K562 (cell line): ENCODE data around the gene ARHGAP18. TPM values are rescaled to one million over a fixed set of nuclear protein-coding genes. Genes with fewer than 3 reads are reported as not detected.

Experiments used
- ATAC-seq: fragments of 200-7000 bp; cut with Tn5 transposase; 3 replicates; pipeline ENCODE4 v1.9.1; 2020; ENCODE audit warnings: moderate library complexity
- BruUV-seq: library from RNA; stranded (reverse); fragments of 400-500 nt; replicated peaks from 2 replicates; lab custom pipeline; 2021; lab: Mats Ljungman, UMichigan
- CTCF ChIA-PET: fragments of 300-600 bp; formaldehyde crosslinking; extraction: SDS; loops from one replicate; lab custom pipeline; 2021; ENCODE audit warnings: low intra/inter-chr PET ratio; lab: Yijun Ruan, JAX
- POLR2A ChIA-PET: fragments of 300-600, 350-650 bp; sonication (Branson Sonifier 250); formaldehyde crosslinking; extraction: SDS; loops from one replicate; lab custom pipeline; 2021; ENCODE audit warnings: antibody characterized with exemption, inconsistent platforms; lab: Yijun Ruan, JAX
- DNase-seq, 4 experiments: peaks; one replicate each; pipeline versions ENCODE4 v3.0.0 to v3.0.0-alpha.2; 2011 to 2018; ENCODE audit warnings: low spot score in 3 of 4, mixed read lengths in 3 of 4; ENCODE audit errors: extremely low read depth in 1 of 4
- FAIRE-seq: peaks from 2 replicates; lab custom pipeline; 2011; peaks lifted over from hg19 to GRCh38; lab: Jason Lieb, UNC
- H2AFZ ChIP-seq: 2 replicates; pipeline ENCODE4 v1.6.0; 2011; ENCODE audit warnings: low read depth, low read length, control low read depth, inconsistent platforms
- H3K27ac ChIP-seq: fragments of 200-600 bp; 3 replicates; pipeline ENCODE4 v1.8.0; 2011; ENCODE audit warnings: low read depth, mild to moderate bottlenecking, control low read depth, inconsistent platforms, low read length, moderate library complexity, mixed read lengths; ENCODE audit errors: extremely low read depth
- H3K27me3 ChIP-seq, 2 experiments: fragments of 300-600 bp in 1 of 2; 2 replicates in 1 of 2; 3 replicates in 1 of 2; pipeline versions ENCODE4 v1.6.0 to v1.8.0; 2011; ENCODE audit warnings: inconsistent platforms in 2 of 2, low read length in 2 of 2, mild to moderate bottlenecking in 1 of 2, mixed read lengths in 1 of 2, moderate library complexity in 1 of 2; ENCODE audit not compliant: control insufficient read depth in 2 of 2, insufficient read depth in 2 of 2
- H3K36me3 ChIP-seq: fragments of 300-600 bp; 3 replicates; pipeline ENCODE4 v1.8.0; 2011; ENCODE audit warnings: mild to moderate bottlenecking, low read length, inconsistent platforms; ENCODE audit not compliant: control insufficient read depth, insufficient read depth
- H3K4me1 ChIP-seq, 2 experiments: fragments of 200-600 bp in 1 of 2; replicated peaks in 1 of 2; 2 replicates in 1 of 2; 3 replicates in 1 of 2; pipeline versions ENCODE4 v1.5.1 to v1.8.0; 2011; ENCODE audit warnings: inconsistent platforms in 2 of 2, low read length in 2 of 2, mild to moderate bottlenecking in 1 of 2, mixed read lengths in 1 of 2, moderate library complexity in 1 of 2; ENCODE audit not compliant: control insufficient read depth in 2 of 2, insufficient read depth in 2 of 2
- H3K4me2 ChIP-seq: 2 replicates; pipeline ENCODE4 v1.6.1; 2011; ENCODE audit warnings: low read length, control low read depth, inconsistent platforms, mixed read lengths; ENCODE audit not compliant: insufficient read depth
- H3K4me3 ChIP-seq: fragments of 200-600 bp; sonication (generic), shearing (Covaris generic); 2 replicates; pipeline ENCODE4 v1.5.1; 2016; ENCODE audit warnings: control low read depth, inconsistent platforms
- H3K79me2 ChIP-seq: fragments of 200-600 bp; 3 replicates; pipeline ENCODE4 v1.8.0; 2011; ENCODE audit warnings: low read length, inconsistent platforms; ENCODE audit not compliant: control insufficient read depth, insufficient read depth
- H3K9ac ChIP-seq, 2 experiments: 2 replicates each; pipeline versions ENCODE4 v1.6.0 to v1.6.1; 2011; ENCODE audit warnings: low read depth in 2 of 2, low read length in 2 of 2, control low read depth in 1 of 2, inconsistent platforms in 1 of 2, mild to moderate bottlenecking in 1 of 2, mixed read lengths in 1 of 2; ENCODE audit not compliant: insufficient read depth in 1 of 2
- H3K9me1 ChIP-seq: one replicate; pipeline ENCODE4 v1.6.0; 2011; ENCODE audit warnings: inconsistent platforms, mild to moderate bottlenecking, low read length, moderate library complexity; ENCODE audit not compliant: control insufficient read depth, insufficient read depth
- H3K9me3 ChIP-seq: replicated peaks from 2 replicates; pipeline ENCODE4 v1.5.1; 2011; ENCODE audit warnings: low read depth, low read length, inconsistent platforms; ENCODE audit not compliant: control insufficient read depth, insufficient read depth
- H4K20me1 ChIP-seq: replicated peaks from 2 replicates; pipeline ENCODE4 v1.6.1; 2011; ENCODE audit warnings: low read length, inconsistent platforms, mixed read lengths; ENCODE audit not compliant: control insufficient read depth, insufficient read depth
- DNMT1 ChIP-seq: fragments of 450-650 bp; IDR thresholded peaks from 2 replicates; pipeline ENCODE4 v1.6.1; 2016; ENCODE audit warnings: antibody characterized with exemption, mild to moderate bottlenecking
- E2F3 ChIP-seq: fragments of 250-450 bp; sonication (Bioruptor Pico); IDR thresholded peaks from 2 replicates; pipeline ENCODE4 v1.4.0; 2020; ENCODE audit warnings: mild to moderate bottlenecking
- JUND ChIP-seq, 2 experiments: IDR thresholded peaks; 2 replicates in 1 of 2; 3 replicates in 1 of 2; pipeline ENCODE4 v1.6.1; 2011; ENCODE audit warnings: borderline replicate concordance in 2 of 2, low read depth in 2 of 2, low read length in 2 of 2, improper control_type of control experiment in 1 of 2, missing biosample characterization in 1 of 2, missing genetic modification characterization in 1 of 2, missing genetic modification reagents in 1 of 2
- SREBF2 ChIP-seq: sonication (generic); formaldehyde crosslinking; IDR thresholded peaks from 2 replicates; pipeline ENCODE4 v1.4.0; 2020; ENCODE audit warnings: mild to moderate bottlenecking, missing genetic modification reagents
- ZFPM2 ChIP-seq: fragments of 250-450 bp; sonication (Bioruptor Pico); IDR thresholded peaks from 2 replicates; pipeline ENCODE4 v1.5.1; 2022; ENCODE audit warnings: mild to moderate bottlenecking
- ZNF124 ChIP-seq: sonication (generic); formaldehyde crosslinking; IDR thresholded peaks from 2 replicates; pipeline ENCODE4 v1.8.1; 2022; ENCODE audit warnings: missing genetic modification reagents
- WGBS: fragments of 100-300 bp; shearing (Covaris generic); methylation state at CpG from one replicate; pipeline ENCODE4 v1.1.6; 2016; ENCODE audit warnings: low coverage, mixed read lengths; ENCODE audit not compliant: insufficient coverage; ENCODE audit errors: missing lambda C conversion rate; 5-methylcytosine and 5-hydroxymethylcytosine counted together
- in situ Hi-C: fragments of 300-500 bp; cut with MboI; formaldehyde crosslinking; loops from 4 replicates; pipeline ENCODE4 v1.15.0; 2018; ENCODE audit warnings: inconsistent platforms, mixed read lengths
- intact Hi-C: fragments of 100-400 bp; cut with micrococcal nuclease; formaldehyde crosslinking; loops from 2 replicates; pipeline ENCODE4 v1.14.2; 2022
- polyA plus RNA-seq, 8 experiments: library from polyadenylated mRNA; depleted of rRNA in 4 of 8; stranded (reverse) in 5 of 8; unstranded in 3 of 8; fragments of >200 nt; fragmentation: Nextera tagmentation in 2 of 8; fragmentation: Illumina TruSeq in 1 of 8; extraction: Ambion mirVana in 2 of 8; extraction: Trizol in 1 of 8; gene quantifications; 2 replicates each; pipeline versions ENCODE4 v1.2.1 to v1.2.3, GENCODE V29; 2011 to 2014; ENCODE audit warnings: inconsistent platforms in 1 of 8, missing spikeins in 1 of 8
- total RNA-seq, 7 experiments: library from RNA; depleted of rRNA in 6 of 7; stranded (reverse); fragments of >200 nt in 6 of 7; fragmentation: Illumina TruSeq in 2 of 7; extraction: Trizol in 2 of 7; gene quantifications; 2 replicates each; pipeline versions ENCODE4 v1.2.1 to v1.2.3, GENCODE V29; 2011 to 2021; ENCODE audit warnings: low replicate concordance in 1 of 7
- TF ChIP-seq, protein P1 (sequence below): fragments of 450-650 bp; IDR thresholded peaks from 2 replicates; pipeline ENCODE4 v1.6.1; 2016; ENCODE audit warnings: low read depth, mild to moderate bottlenecking, moderate library complexity
- TF ChIP-seq, protein P2 (sequence below), 2 experiments: fragments of 450-650 bp in 1 of 2; sonication (generic) in 1 of 2; formaldehyde crosslinking in 1 of 2; IDR thresholded peaks in 1 of 2; conservative IDR thresholded peaks in 1 of 2; 2 replicates each; pipeline versions ENCODE4 v1.6.1 to v1.8.1; 2016 to 2023; ENCODE audit warnings: mild to moderate bottlenecking in 2 of 2, moderate library complexity in 2 of 2, inconsistent platforms in 1 of 2, missing genetic modification reagents in 1 of 2

ARHGAP18 gene
- total and polyA plus RNA-seq, 9 of the 15 experiments (the other 6 are each of a cell fraction or from before 2014, with no cell fraction given) = 13.3 to 29.7 (median 21.1) TPM

DNA sequence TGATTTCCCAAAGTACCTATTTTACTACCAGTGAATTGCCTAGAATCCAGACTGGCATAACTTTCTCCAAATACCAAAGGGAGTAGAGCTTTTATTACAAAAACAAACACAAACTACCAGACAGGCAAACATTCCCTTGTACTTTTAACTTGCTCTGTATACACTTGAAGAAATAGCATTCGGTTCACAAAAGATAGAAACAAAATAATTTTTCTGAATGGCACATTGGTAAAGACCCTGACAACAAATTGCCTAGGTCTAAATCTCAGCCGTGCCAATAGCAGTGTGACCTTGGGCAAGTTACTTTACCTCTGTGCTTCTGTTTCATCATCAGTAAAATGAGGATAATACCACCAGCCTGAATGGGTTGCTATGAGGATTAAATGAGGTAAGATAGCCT, 15.9 kb downstream of the ARHGAP18 start:
- Histone ChIP-seq H3K36me3 (no peaks in the 10 kb centered on the region; the same call in 2 of the 3 replicates), H3K27ac (peak overlapping the region; percentile 49; the same call in 2 of the 3 replicates), H4K20me1 (no peaks in the 10 kb centered on the region), H3K9me1 (no peaks in the 10 kb centered on the region), H3K27me3 (no peaks in the 10 kb centered on the region), H3K79me2 (peaks cover 100% of the 10 kb centered on the region), H2AFZ (no peak overlapping the region), H3K4me1 (peaks cover 20 to 76% of the 10 kb centered on the region in 2 experiments), H3K4me2 (peak overlapping the region; percentile 9; the same call in 1 of the 2 replicates), H3K4me3 (no peak overlapping the region), H3K9me3 (no peaks in the 10 kb centered on the region)
- BruUV-seq = no TSS peak
- POLR2A ChIA-PET = interaction anchor here (2.7 to 4.1 kb wide), 2 partner anchors 9 to 15 kb away, joined by 8 to 36 read pairs; partner anchors contain the start of gene ARHGAP18
- 76% methylated on average over 2 of the region's 2 CpGs for WGBS
- in situ Hi-C loops = no loop called here
- CTCF ChIA-PET = no interaction called here
- DNase-seq = no peak
- no peak for FAIRE-seq
- intact Hi-C loops = no loop called here
- no peak for TF ChIP-seq E2F3 (CRISPR knock-in tag)
- TF ChIP-seq ZNF124 (CRISPR knock-in tag) = no peak
- TF ChIP-seq DNMT1 = no peak
- TF ChIP-seq, protein P1, sequence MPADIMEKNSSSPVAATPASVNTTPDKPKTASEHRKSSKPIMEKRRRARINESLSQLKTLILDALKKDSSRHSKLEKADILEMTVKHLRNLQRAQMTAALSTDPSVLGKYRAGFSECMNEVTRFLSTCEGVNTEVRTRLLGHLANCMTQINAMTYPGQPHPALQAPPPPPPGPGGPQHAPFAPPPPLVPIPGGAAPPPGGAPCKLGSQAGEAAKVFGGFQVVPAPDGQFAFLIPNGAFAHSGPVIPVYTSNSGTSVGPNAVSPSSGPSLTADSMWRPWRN = no peak
- TF ChIP-seq JUND (IDR thresholded peaks at IDR 0.05; ENCODE audit: borderline replicate concordance, low read depth, low read length) = no peak
- no peak for TF ChIP-seq JUND (tag; IDR thresholded peaks at IDR 0.05; ENCODE audit: borderline replicate concordance, low read depth, low read length)
- TF ChIP-seq, protein P2, sequence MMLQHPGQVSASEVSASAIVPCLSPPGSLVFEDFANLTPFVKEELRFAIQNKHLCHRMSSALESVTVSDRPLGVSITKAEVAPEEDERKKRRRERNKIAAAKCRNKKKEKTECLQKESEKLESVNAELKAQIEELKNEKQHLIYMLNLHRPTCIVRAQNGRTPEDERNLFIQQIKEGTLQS (IDR thresholded peaks at IDR 0.05) = peak; percentile 46
- TF ChIP-seq, protein P2 (CRISPR knock-in tag; conservative IDR thresholded peaks at IDR 0.05) = no peak
- TF ChIP-seq SREBF2 (CRISPR knock-in tag) = no peak
- TF ChIP-seq ZFPM2 (CRISPR knock-in tag) = no peak
- TF ChIP-seq, all 486 proteins: peak for 1
- peak overlapping the region in 1 of 2 experiments; percentile 34; a peak in 2 of 4 replicates for H3K9ac ChIP-seq
- ATAC-seq = no peak
